Smooth muscle cell (in vitro differentiated cells): Measurements from ENCODE around the gene PTPRK. TPM values are rescaled to one million over a fixed set of nuclear protein-coding genes. Genes with fewer than 3 reads are reported as not detected.

Experiments
- DNase-seq: peaks from one replicate; lab custom pipeline; 2025; ENCODE audit not compliant: unreplicated experiment; lab: John Stamatoyannopoulos, UW
- H2AFZ ChIP-seq: fragments of 200-600 bp; sonication (generic); 2 replicates; pipeline ENCODE4 v1.6.0; 2016; ENCODE audit warnings: antibody characterized with exemption, low read depth, mild to moderate bottlenecking
- H3F3A ChIP-seq: fragments of 200-600 bp; sonication (generic); 2 replicates; pipeline ENCODE4 v1.6.0; 2017; ENCODE audit warnings: antibody characterized with exemption, low read depth
- H3K27ac ChIP-seq: fragments of 200-600 bp; sonication (generic); 2 replicates; pipeline ENCODE4 v1.5.1; 2016; ENCODE audit warnings: low read depth, mild to moderate bottlenecking
- H3K27me3 ChIP-seq: fragments of 200-600 bp; sonication (generic); 2 replicates; pipeline ENCODE4 v1.6.1; 2016; ENCODE audit warnings: low read depth, mild to moderate bottlenecking
- H3K36me3 ChIP-seq: fragments of 200-600 bp; sonication (generic); 2 replicates; pipeline ENCODE4 v1.5.1; 2016; ENCODE audit warnings: low read depth
- H3K4me1 ChIP-seq: fragments of 200-600 bp; sonication (generic); 2 replicates; pipeline ENCODE4 v1.5.1; 2016; ENCODE audit warnings: low read depth
- H3K4me2 ChIP-seq: fragments of 200-600 bp; sonication (generic); 2 replicates; pipeline ENCODE4 v1.6.0; 2016; ENCODE audit warnings: mild to moderate bottlenecking
- H3K4me3 ChIP-seq: fragments of 200-600 bp; sonication (generic); 2 replicates; pipeline ENCODE4 v1.5.1; 2016; ENCODE audit warnings: mild to moderate bottlenecking
- H3K79me2 ChIP-seq: fragments of 200-600 bp; sonication (generic); 2 replicates; pipeline ENCODE4 v1.6.0; 2016; ENCODE audit warnings: low read depth, mild to moderate bottlenecking
- H3K9ac ChIP-seq: fragments of 200-600 bp; sonication (generic); 2 replicates; pipeline ENCODE4 v1.6.0; 2016; ENCODE audit warnings: low read depth
- H3K9me3 ChIP-seq: fragments of 200-600 bp; sonication (generic); replicated peaks from 2 replicates; pipeline ENCODE4 v1.5.1; 2016; ENCODE audit warnings: low read depth
- H4K20me1 ChIP-seq: fragments of 200-600 bp; sonication (generic); 2 replicates; pipeline ENCODE4 v1.6.0; 2016; ENCODE audit warnings: low read depth
- WGBS: methylation state at CpG from one replicate; pipeline ENCODE4 v1.1.7; 2016; ENCODE audit warnings: low lambda C conversion rate; 5-methylcytosine and 5-hydroxymethylcytosine counted together
- polyA plus RNA-seq: library from polyadenylated mRNA; unstranded; fragments of >200 nt; fragmentation: Nextera tagmentation; extraction: Ambion mirVana; gene quantifications from 2 replicates; pipeline ENCODE4 v1.2.1, GENCODE V29; 2016
- total RNA-seq: library from RNA; depleted of rRNA; stranded (reverse); fragments of >200 nt; gene quantifications from 2 replicates; pipeline ENCODE4 v1.2.3, GENCODE V29; 2014
- TF ChIP-seq, protein P1 (sequence below): fragments of 200-600 bp; sonication (generic); IDR thresholded peaks from 2 replicates; pipeline ENCODE4 v1.5.1; 2017; ENCODE audit warnings: borderline replicate concordance, mild to moderate bottlenecking, antibody characterized with exemption; ENCODE audit not compliant: insufficient read depth, poor library complexity, severe bottlenecking

Gene PTPRK
- total and polyA plus RNA-seq, 2 experiments from 2014 or later, result 21.7 to 50.4 TPM

DNA sequence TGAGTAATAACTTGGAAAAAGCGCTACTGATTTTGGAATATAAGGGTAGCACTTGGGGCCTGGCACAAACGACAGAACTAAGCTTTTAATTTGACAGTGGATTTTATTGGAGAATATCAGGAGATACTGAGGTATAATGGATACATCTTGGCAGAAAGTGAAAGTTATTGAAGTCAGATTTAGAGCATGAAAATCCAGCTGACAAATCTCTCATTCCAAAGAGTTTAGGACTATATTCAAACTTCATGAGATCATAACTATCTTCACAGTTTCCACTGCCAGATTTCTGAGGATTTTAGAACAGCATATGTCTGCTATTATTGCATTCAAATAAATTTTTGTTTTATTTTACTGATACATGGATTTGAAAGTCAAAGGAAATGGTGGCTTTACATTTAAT lies 487.2 kb downstream of the PTPRK start:
- no peaks in the 10 kb centered on the region for H3K9me3 ChIP-seq
- no peaks in the 10 kb centered on the region for H4K20me1 ChIP-seq
- no peak overlapping the region for H3K4me3 ChIP-seq
- no peaks in the 10 kb centered on the region for H3K79me2 ChIP-seq
- no peak overlapping the region for H3K4me2 ChIP-seq
- no peaks in the 10 kb centered on the region for H3K36me3 ChIP-seq
- H3K27me3 ChIP-seq, result no peaks in the 10 kb centered on the region
- no peaks in the 10 kb centered on the region for H3F3A ChIP-seq
- TF ChIP-seq, protein P1, sequence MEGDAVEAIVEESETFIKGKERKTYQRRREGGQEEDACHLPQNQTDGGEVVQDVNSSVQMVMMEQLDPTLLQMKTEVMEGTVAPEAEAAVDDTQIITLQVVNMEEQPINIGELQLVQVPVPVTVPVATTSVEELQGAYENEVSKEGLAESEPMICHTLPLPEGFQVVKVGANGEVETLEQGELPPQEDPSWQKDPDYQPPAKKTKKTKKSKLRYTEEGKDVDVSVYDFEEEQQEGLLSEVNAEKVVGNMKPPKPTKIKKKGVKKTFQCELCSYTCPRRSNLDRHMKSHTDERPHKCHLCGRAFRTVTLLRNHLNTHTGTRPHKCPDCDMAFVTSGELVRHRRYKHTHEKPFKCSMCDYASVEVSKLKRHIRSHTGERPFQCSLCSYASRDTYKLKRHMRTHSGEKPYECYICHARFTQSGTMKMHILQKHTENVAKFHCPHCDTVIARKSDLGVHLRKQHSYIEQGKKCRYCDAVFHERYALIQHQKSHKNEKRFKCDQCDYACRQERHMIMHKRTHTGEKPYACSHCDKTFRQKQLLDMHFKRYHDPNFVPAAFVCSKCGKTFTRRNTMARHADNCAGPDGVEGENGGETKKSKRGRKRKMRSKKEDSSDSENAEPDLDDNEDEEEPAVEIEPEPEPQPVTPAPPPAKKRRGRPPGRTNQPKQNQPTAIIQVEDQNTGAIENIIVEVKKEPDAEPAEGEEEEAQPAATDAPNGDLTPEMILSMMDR, result no peak
- H3K4me1 ChIP-seq, result no peaks in the 10 kb centered on the region
- H3K27ac ChIP-seq, result no peak overlapping the region
- H3K9ac ChIP-seq, result no peak overlapping the region
- no peak for DNase-seq
- no peak overlapping the region for H2AFZ ChIP-seq
- 91% methylated on average over 2 of the region's 2 CpGs for WGBS

DNA sequence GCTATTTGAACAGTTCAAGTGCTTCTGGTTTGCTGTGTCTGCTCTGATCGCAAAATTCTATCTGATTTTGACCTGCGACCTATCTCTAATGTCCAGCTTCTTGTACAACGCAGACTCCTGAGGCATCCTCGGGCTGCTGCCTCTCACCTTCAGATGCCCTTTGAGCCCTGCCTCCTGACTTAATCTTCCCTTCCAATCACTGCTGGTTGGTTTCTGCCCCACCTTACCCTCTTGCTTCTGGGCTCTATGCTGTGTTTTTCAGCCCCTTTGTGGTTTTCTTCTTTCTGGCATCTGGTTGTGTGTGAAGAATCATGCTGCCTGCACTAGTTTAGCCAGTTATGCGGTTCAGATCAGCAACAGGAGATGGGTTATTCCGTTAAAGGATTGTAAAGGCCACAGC lies 488.4 kb downstream of the PTPRK start:
- Histone ChIP-seq H3K4me1 (no peaks in the 10 kb centered on the region), H3K27me3 (no peaks in the 10 kb centered on the region), H3K9ac (no peak overlapping the region), H3K27ac (no peak overlapping the region), H3K4me3 (no peak overlapping the region), H3K4me2 (no peak overlapping the region), H2AFZ (no peak overlapping the region), H3K79me2 (no peaks in the 10 kb centered on the region), H4K20me1 (no peaks in the 10 kb centered on the region), H3K9me3 (no peaks in the 10 kb centered on the region), H3F3A (no peaks in the 10 kb centered on the region), H3K36me3 (no peaks in the 10 kb centered on the region)
- TF ChIP-seq, protein P1, result no peak
- 85% methylated on average over 6 of the region's 6 CpGs for WGBS
- DNase-seq, result no peak

DNA sequence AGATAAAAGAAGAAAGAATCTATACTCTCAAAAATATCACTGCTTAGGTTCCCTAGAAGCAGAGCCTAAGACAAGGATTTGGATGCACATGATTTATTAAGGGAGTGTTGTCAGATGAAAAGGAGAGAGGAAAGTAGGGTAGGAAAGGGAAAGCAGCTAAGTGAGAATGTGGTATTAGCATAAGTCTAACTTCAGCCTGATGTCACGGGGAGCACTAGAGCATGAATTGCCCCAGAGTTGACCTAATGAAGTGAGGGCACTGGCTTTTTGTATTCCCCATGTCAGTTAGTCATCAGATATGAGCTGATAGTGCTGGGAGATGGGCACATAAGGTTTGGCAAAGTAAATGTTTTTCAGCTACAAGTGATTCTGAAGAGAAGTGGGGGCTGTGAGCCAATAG lies 490.6 kb downstream of the PTPRK start:
- Histone ChIP-seq H3K9me3 (no peaks in the 10 kb centered on the region), H3K4me2 (no peak overlapping the region), H2AFZ (no peak overlapping the region), H3K27ac (no peak overlapping the region), H3K4me1 (no peaks in the 10 kb centered on the region), H3K79me2 (no peaks in the 10 kb centered on the region), H4K20me1 (no peaks in the 10 kb centered on the region), H3K4me3 (no peak overlapping the region), H3K27me3 (no peaks in the 10 kb centered on the region), H3F3A (no peaks in the 10 kb centered on the region), H3K36me3 (no peaks in the 10 kb centered on the region), H3K9ac (no peak overlapping the region)
- TF ChIP-seq, protein P1, result no peak
- 93% methylated on average over 1 of the region's 1 CpG for WGBS
- DNase-seq, result no peak

DNA sequence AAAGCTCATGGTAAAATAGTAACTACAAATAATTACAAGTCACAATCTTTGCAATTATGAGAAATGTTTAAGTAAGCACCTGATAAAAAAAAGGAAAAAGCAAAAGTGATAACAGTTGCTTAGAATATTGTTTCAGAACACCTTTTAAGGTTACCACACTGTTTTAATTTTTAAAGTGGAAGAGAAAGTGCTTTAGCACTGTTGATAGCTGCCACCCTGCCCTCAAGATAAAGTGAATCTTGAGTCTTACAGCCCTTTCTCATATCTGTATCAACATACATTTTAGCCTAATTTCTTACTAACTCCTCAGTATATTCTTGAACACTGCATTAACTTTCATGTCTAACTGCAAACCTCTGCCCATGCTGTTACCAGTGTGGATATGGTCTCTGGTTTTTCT lies 492.2 kb downstream of the PTPRK start:
- Histone ChIP-seq H3F3A (no peaks in the 10 kb centered on the region), H3K4me3 (no peak overlapping the region), H3K4me2 (no peak overlapping the region), H3K4me1 (no peaks in the 10 kb centered on the region), H3K9ac (no peak overlapping the region), H4K20me1 (no peaks in the 10 kb centered on the region), H3K36me3 (no peaks in the 10 kb centered on the region), H3K9me3 (no peaks in the 10 kb centered on the region), H3K27me3 (no peaks in the 10 kb centered on the region), H2AFZ (no peak overlapping the region), H3K79me2 (no peaks in the 10 kb centered on the region), H3K27ac (no peak overlapping the region)
- DNase-seq, result no peak
- TF ChIP-seq, protein P1, result no peak
